Astrocyte (in vitro differentiated cells and primary cell): ENCODE data around the gene ZMPSTE24. TPM values are rescaled to one million over a fixed set of nuclear protein-coding genes. Genes with fewer than 3 reads are reported as not detected.

Experiments used
- DNase-seq: peaks from one replicate; pipeline ENCODE4 v3.0.0-alpha.2; 2010; ENCODE audit warnings: low read depth
- FAIRE-seq: peaks from 2 replicates; lab custom pipeline; 2011; peaks lifted over from hg19 to GRCh38; lab: Jason Lieb, UNC
- H2AFZ ChIP-seq: 2 replicates; pipeline ENCODE4 v1.6.0; 2012; ENCODE audit warnings: low read depth, low read length, inconsistent platforms
- H3K27ac ChIP-seq: 2 replicates; pipeline ENCODE4 v1.5.1; 2011; ENCODE audit warnings: low read depth, low read length, inconsistent platforms
- H3K27me3 ChIP-seq: 2 replicates; pipeline ENCODE4 v1.6.0; 2011; ENCODE audit warnings: low read length, inconsistent platforms; ENCODE audit not compliant: insufficient read depth
- H3K36me3 ChIP-seq: 2 replicates; pipeline ENCODE4 v1.5.1; 2011; ENCODE audit warnings: low read length, inconsistent platforms; ENCODE audit not compliant: insufficient read depth
- H3K4me1 ChIP-seq: 2 replicates; pipeline ENCODE4 v1.5.1; 2011; ENCODE audit warnings: low read length, inconsistent platforms; ENCODE audit not compliant: insufficient read depth
- H3K4me2 ChIP-seq: 2 replicates; pipeline ENCODE4 v1.6.0; 2012; ENCODE audit warnings: low read length, inconsistent platforms
- H3K4me3 ChIP-seq: 2 replicates; pipeline ENCODE4 v1.5.1; 2011; ENCODE audit warnings: low read depth, mild to moderate bottlenecking, low read length, inconsistent platforms; ENCODE audit not compliant: insufficient read depth
- H3K79me2 ChIP-seq: 2 replicates; pipeline ENCODE4 v1.6.0; 2012; ENCODE audit warnings: mild to moderate bottlenecking, low read length, inconsistent platforms; ENCODE audit not compliant: insufficient read depth
- H3K9ac ChIP-seq: 2 replicates; pipeline ENCODE4 v1.6.0; 2012; ENCODE audit warnings: mild to moderate bottlenecking, low read length, inconsistent platforms
- H3K9me3 ChIP-seq: 2 replicates; pipeline ENCODE4 v1.5.1; 2012; ENCODE audit warnings: low read depth, mild to moderate bottlenecking, low read length, inconsistent platforms; ENCODE audit not compliant: insufficient read depth
- H4K20me1 ChIP-seq: 2 replicates; pipeline ENCODE4 v1.6.0; 2012; ENCODE audit warnings: low read length, inconsistent platforms; ENCODE audit not compliant: insufficient read depth
- H3K27ac Mint-ChIP-seq: one replicate; pipeline ENCODE4 v1.8.0; 2021; ENCODE audit warnings: mild to moderate bottlenecking, mixed read lengths; ENCODE audit not compliant: unreplicated experiment
- H3K27me3 Mint-ChIP-seq: one replicate; pipeline ENCODE4 v1.8.0; 2021; ENCODE audit warnings: low read depth, mixed read lengths; ENCODE audit not compliant: unreplicated experiment
- H3K36me3 Mint-ChIP-seq: one replicate; pipeline ENCODE4 v1.8.0; 2021; ENCODE audit warnings: low read depth, mixed read lengths; ENCODE audit not compliant: unreplicated experiment
- H3K4me1 Mint-ChIP-seq: one replicate; pipeline ENCODE4 v1.8.0; 2021; ENCODE audit warnings: low read depth, mixed read lengths; ENCODE audit not compliant: unreplicated experiment
- H3K4me3 Mint-ChIP-seq: one replicate; pipeline ENCODE4 v1.8.0; 2021; ENCODE audit warnings: mild to moderate bottlenecking, moderate library complexity, mixed read lengths; ENCODE audit not compliant: unreplicated experiment
- H3K9me3 Mint-ChIP-seq: one replicate; pipeline ENCODE4 v1.8.0; 2021; ENCODE audit warnings: mild to moderate bottlenecking, mixed read lengths; ENCODE audit not compliant: unreplicated experiment
- CTCF ChIP-seq: IDR thresholded peaks from 2 replicates; pipeline ENCODE4 v1.5.1; 2011; ENCODE audit warnings: low read depth, mild to moderate bottlenecking, inconsistent platforms, low read length, moderate library complexity; ENCODE audit not compliant: insufficient read depth
- EZH2 ChIP-seq: IDR thresholded peaks from 2 replicates; pipeline ENCODE4 v1.6.1; 2012; ENCODE audit warnings: mild to moderate bottlenecking, low read length, inconsistent platforms; ENCODE audit not compliant: insufficient read depth
- total RNA-seq: library from RNA; stranded (reverse); gene quantifications from 2 replicates; pipeline ENCODE4 v1.2.1, GENCODE V29; 2021

ZMPSTE24 gene
- total RNA-seq, 1 donor from 2014 or later = 62.4 TPM

GRCh38 chr1:40313329-40313957, 55.4 kb downstream of the ZMPSTE24 start:
- Histone ChIP-seq H2AFZ (peak overlapping the region; percentile 8), H3K4me1 (peaks cover 22% of the 10 kb centered on the region), H3K27ac (no peak overlapping the region), H3K9me3 (no peaks in the 10 kb centered on the region), H3K79me2 (no peaks in the 10 kb centered on the region), H3K36me3 (no peaks in the 10 kb centered on the region), H3K4me2 (no peak overlapping the region), H3K9ac (no peak overlapping the region), H3K4me3 (no peak overlapping the region), H3K27me3 (peaks cover 22% of the 10 kb centered on the region), H4K20me1 (no peaks in the 10 kb centered on the region)
- Mint-ChIP-seq H3K36me3 (peaks cover 6% of the 10 kb centered on the region), H3K9me3 (no peaks in the 10 kb centered on the region), H3K4me3 (peak overlapping the region; percentile 54), H3K4me1 (peaks cover 15% of the 10 kb centered on the region), H3K27me3 (peaks cover 27% of the 10 kb centered on the region), H3K27ac (peak overlapping the region; percentile 12)
- DNase-seq (no peak), FAIRE-seq (no peak)
- TF ChIP-seq CTCF (no peak), EZH2 (no peak)

- Mint-ChIP-seq H3K36me3 (peaks cover 6% of the 10 kb centered on the region), H3K4me1 (peaks cover 17% of the 10 kb centered on the region), H3K4me3 (peak overlapping the region; percentile 79), H3K27me3 (peaks cover 34% of the 10 kb centered on the region), H3K9me3 (no peaks in the 10 kb centered on the region), H3K27ac (peak overlapping the region; percentile 66)
- H4K20me1 ChIP-seq = no peaks in the 10 kb centered on the region
- no peak overlapping the region for H3K4me3 ChIP-seq
- FAIRE-seq (no peak), DNase-seq (no peak)
- peaks cover 22% of the 10 kb centered on the region for H3K4me1 ChIP-seq
- peak overlapping the region; percentile 74 for H3K4me2 ChIP-seq
- no peak for TF ChIP-seq EZH2
- TF ChIP-seq CTCF = no peak
- peak overlapping the region; percentile 8 for H2AFZ ChIP-seq
- no peaks in the 10 kb centered on the region for H3K36me3 ChIP-seq
- no peak overlapping the region for H3K27ac ChIP-seq
- peaks cover 23% of the 10 kb centered on the region for H3K27me3 ChIP-seq
- no peaks in the 10 kb centered on the region for H3K79me2 ChIP-seq
- no peaks in the 10 kb centered on the region for H3K9me3 ChIP-seq
- H3K9ac ChIP-seq = no peak overlapping the region
Observed at GRCh38 chr1:40313958-40314720, 56.1 kb downstream of the ZMPSTE24 start.
